Fibroblast of pulmonary artery (primary cell): Measurements from ENCODE around the gene HSPB7.

Experiments
- DNase-seq: peaks from one replicate; pipeline ENCODE4 v3.0.0-alpha.2; 2010; ENCODE audit warnings: low read depth
- H3K4me3 ChIP-seq: replicated peaks from 2 replicates; pipeline ENCODE4 v1.5.1; 2011; ENCODE audit warnings: low read depth, mild to moderate bottlenecking, control low read depth, low read length, moderate library complexity
- CTCF ChIP-seq: IDR thresholded peaks from 2 replicates; pipeline ENCODE4 v1.5.1; 2011; ENCODE audit warnings: mild to moderate bottlenecking, control low read depth, low read length, inconsistent platforms; ENCODE audit errors: missing control alignments

HSPB7 gene

GRCh38 chr1:15992582-15993500 is 25.0 kb downstream of the HSPB7 start:
- no peak for TF ChIP-seq CTCF
- no peak for DNase-seq
- no peak overlapping the region for H3K4me3 ChIP-seq

DNA sequence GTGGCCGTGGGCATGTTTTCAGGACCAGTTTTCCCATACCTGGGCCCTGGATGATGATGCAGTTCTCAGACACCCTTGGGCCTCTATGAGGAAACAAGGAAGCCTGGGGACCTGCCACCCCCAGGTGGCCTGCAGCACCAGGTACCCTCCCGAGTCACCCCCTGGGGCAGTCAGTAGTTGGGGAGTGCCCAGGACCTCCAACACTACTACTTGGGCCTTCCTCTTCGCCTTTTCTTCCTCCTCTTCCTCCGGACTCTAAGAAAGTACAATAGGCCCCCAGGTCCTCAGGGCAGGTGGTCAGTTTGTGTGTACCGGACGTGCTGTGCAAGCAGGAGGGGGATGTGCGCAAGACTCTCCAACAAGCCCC is 25.7 kb downstream of the HSPB7 start:
- no peak for TF ChIP-seq CTCF
- H3K4me3 ChIP-seq, result no peak overlapping the region
- no peak for DNase-seq

DNA sequence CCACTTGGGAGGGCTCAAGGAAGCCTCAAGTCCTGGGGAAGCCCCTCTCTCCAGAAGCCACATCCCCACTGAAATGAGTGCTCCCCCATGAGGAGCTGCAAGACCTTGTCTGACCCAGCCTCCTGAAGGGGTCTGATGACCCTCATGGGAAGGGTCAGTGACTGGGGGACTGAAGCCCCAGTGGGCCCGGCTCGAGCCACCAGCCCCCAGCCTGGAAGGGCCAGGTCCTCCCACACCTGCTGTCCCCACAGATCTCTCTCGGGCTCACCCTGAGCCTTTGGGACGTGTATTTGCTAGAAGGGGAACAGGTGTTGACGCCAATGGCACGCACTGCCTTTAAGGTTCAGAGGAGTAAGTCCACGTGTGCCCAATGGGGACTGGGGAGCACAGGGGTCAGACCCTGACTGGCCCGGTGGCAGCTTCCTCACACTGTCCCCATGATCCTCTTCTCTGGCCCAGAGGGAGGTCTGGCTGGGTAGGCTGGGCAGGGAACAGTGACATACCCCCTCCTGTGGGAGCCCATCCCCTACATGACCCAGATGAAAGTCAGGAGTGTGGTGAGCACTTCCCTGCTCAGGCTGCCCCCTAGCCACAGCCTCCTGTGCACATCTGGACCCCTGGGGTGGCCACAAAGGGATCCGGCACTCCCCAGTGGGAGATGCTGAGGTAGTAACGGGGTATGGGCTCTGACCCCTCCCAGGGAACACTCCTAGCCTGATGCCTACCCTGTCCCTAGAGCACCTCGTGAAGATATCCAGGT is 26.2 kb downstream of the HSPB7 start:
- H3K4me3 ChIP-seq, result no peak overlapping the region
- no peak for TF ChIP-seq CTCF
- DNase-seq, result no peak

DNA sequence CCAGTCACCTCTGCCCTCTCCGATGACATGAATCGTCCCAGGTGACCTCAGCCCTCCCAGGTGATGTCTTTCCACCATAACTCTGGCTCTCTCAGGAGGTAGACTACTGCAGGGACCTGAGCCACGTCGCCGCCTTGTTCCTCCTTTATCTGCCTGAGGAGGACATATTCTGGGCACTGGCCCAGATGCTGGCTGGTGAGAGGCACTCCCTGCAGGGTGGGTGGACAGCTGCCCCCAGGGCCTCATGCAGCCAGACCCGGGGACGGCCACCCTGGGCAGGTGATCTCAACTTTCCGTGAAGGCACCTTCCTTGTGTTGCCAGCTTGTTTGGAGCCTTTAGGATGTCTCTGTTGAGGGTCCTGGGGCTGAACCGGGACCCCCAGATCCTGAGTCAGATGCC is 28.1 kb downstream of the HSPB7 start:
- TF ChIP-seq CTCF, result no peak
- H3K4me3 ChIP-seq, result no peak overlapping the region
- no peak for DNase-seq

DNA sequence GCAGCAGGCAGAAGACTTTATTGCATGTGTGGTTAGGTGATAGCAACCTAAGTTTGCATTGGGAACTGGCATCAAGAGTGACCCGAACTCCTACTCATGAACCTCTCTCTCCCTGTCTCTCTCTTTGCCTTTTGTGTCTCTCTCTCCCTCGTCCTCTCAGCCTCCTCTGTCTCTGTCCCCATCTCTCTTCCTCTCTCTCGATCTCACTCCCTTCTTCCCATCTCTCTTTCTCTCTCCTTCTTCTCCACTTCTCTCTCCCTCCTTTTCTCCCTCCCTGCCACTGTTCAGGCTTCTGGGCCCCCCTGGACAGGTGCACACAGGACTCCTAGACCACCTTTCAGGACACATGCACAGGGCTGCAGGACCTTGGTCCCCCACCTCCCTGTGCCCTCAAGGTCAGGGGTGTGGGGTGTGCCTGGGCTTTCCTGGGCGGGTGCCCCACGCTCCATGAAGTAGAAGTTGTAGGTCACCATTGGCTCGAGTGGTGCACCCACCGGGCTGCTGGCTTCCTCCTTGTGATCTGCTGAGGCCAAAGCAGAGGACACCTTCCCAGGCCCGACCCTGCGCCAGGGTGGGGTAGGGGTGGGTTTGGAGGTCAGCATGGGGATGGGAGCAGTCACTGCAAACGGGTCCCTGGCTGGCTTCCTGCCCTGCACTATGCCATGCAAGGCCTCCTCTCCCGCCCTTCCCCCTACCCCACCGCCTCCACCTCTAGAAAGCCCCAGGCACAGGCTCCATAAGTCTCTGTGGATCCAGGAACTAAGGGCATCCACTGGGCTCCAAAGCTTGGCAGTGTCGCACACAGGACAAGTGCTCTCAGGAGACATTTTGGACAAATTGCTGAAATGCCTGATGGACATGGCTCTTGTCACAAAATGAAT is 28.7 kb downstream of the HSPB7 start:
- H3K4me3 ChIP-seq, result no peak overlapping the region
- no peak for TF ChIP-seq CTCF
- DNase-seq, result no peak

GRCh38 chr1:15985611-15986297 is 32.1 kb downstream of the HSPB7 start:
- TF ChIP-seq CTCF, result no peak
- DNase-seq, result no peak
- no peak overlapping the region for H3K4me3 ChIP-seq
